ENCODE measurements around the gene SCFD2. TPM values are rescaled to one million over a fixed set of nuclear protein-coding genes. Genes with fewer than 3 reads are reported as not detected.

SCFD2 gene
- total and polyA plus RNA-seq, 2 of the 8 experiments (the other 6 are each of a cell fraction or from before 2014, with no cell fraction given) = 6.2 to 10.2 TPM

DNA sequence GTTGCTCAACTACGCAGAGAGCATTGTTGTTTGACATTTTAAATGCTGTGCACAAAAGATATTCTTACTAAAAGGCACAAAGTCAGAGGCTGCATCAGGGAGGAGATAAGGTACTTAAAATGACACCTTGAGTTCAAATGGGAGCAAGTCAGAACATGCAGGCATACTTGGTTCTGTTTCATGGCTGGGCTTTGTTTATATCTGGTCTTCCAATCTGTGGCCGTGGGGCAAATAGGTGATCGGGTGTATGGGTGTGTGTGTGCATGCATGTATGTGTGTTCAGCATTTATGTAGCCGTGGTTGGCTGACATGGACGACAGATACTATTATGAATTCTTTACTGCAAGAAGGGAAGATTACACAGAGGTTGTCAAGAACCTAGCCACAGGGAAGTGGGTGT is 397.6 kb downstream of the SCFD2 start:
- H3K4me1 ChIP-seq (replicated peaks in 1 of 4; ENCODE audit: control insufficient read depth in 3 of 4, insufficient read depth in 4 of 4, low read length in 3 of 4) = no peaks in the 10 kb centered on the region
- no peak overlapping the region for H3K56ac ChIP-seq (replicated peaks; ENCODE audit: insufficient read length, low read depth, low read length)
- DNase-seq (ENCODE audit: low read depth in 1 of 2, low spot score in 2 of 2) (no peak), FAIRE-seq (no peak)
- no peak overlapping the region for H2BK20ac ChIP-seq (ENCODE audit: low read length)
- H3K27me3 ChIP-seq (replicated peaks in 1 of 4; ENCODE audit: control insufficient read depth in 3 of 4, extremely low read depth in 1 of 4, insufficient read depth in 3 of 4, low read length in 3 of 4) = no peaks in the 10 kb centered on the region
- no peak overlapping the region for H3K4me2 ChIP-seq (ENCODE audit: insufficient read depth in 1 of 2, low read depth in 2 of 2, low read length in 2 of 2)
- no peak overlapping the region for H3K4me3 ChIP-seq (ENCODE audit: extremely low read depth in 1 of 4, insufficient read depth in 2 of 4, low read depth in 3 of 4, low read length in 4 of 4)
- no peak overlapping the region for H3K23ac ChIP-seq (ENCODE audit: insufficient read length)
- ChIA-PET CTCF (ENCODE audit: partially characterized antibody) (no interaction called here), POLR2A (ENCODE audit: partially characterized antibody) (no interaction called here)
- no peak overlapping the region for H2AK5ac ChIP-seq (ENCODE audit: low read depth, low read length)
- no peak overlapping the region for H3K9ac ChIP-seq (replicated peaks in 1 of 4; ENCODE audit: extremely low read depth in 1 of 4, low read depth in 3 of 4, low read length in 3 of 4)
- WGBS, 2 experiments (ENCODE audit: extremely low coverage in 1 of 2, insufficient coverage in 1 of 2, insufficient read length in 1 of 2, insufficient replicate concordance in 2 of 2, low coverage in 1 of 2, low lambda C conversion rate in 2 of 2, missing lambda C conversion rate in 1 of 2) = 91% methylated on average over 5 of the region's 5 CpGs; no CpG with 5 or more reads in 1 of the 2 experiments
- no peak overlapping the region for H3K14ac ChIP-seq (ENCODE audit: insufficient read length)
- no peak overlapping the region for H3K4ac ChIP-seq (replicated peaks; ENCODE audit: insufficient read length, low read depth, low read length)
- no peak overlapping the region for H2BK120ac ChIP-seq (replicated peaks; ENCODE audit: low read depth, low read length)
- H3K79me1 ChIP-seq (ENCODE audit: low read depth, low read length) = no peaks in the 10 kb centered on the region
- no peak overlapping the region for H2BK5ac ChIP-seq (ENCODE audit: low read depth, low read length)
- H4K8ac ChIP-seq (ENCODE audit: extremely low read depth, insufficient read depth, low read length) = no peak overlapping the region
- no peak overlapping the region for H3K18ac ChIP-seq (ENCODE audit: extremely low read depth, low read length)
- H2BK15ac ChIP-seq (ENCODE audit: low read length) = no peak overlapping the region
- H4K20me1 ChIP-seq (replicated peaks in 1 of 2; ENCODE audit: control insufficient read depth in 1 of 2, insufficient read depth in 2 of 2, low read length in 2 of 2) = no peaks in the 10 kb centered on the region
- no peaks in the 10 kb centered on the region for H3K79me2 ChIP-seq (ENCODE audit: control insufficient read depth in 1 of 2, insufficient read depth in 2 of 2, low read length in 2 of 2)
- no peak overlapping the region for H4K91ac ChIP-seq (replicated peaks; ENCODE audit: insufficient read length, low read length)
- no peak overlapping the region for H2BK12ac ChIP-seq (ENCODE audit: low read depth, low read length)
- no peak overlapping the region for H4K5ac ChIP-seq (ENCODE audit: insufficient read length, low read depth, low read length)
- H2AFZ ChIP-seq (ENCODE audit: low read length) = no peak overlapping the region
- peaks cover 9 to 14% of the 10 kb centered on the region in 2 experiments; a peak in 3 of 4 replicates for H3K9me3 ChIP-seq (ENCODE audit: insufficient read depth in 2 of 2, low read depth in 1 of 2, low read length in 1 of 2)
- H3K27ac ChIP-seq (ENCODE audit: low read depth, low read length) = no peak overlapping the region
- no peaks in the 10 kb centered on the region for H3K23me2 ChIP-seq (ENCODE audit: low read depth, low read length)
- H3K36me3 ChIP-seq (ENCODE audit: control insufficient read depth in 2 of 4, insufficient read depth in 4 of 4, low read length in 3 of 4) = no peaks in the 10 kb centered on the region; a peak in 1 of 8 replicates
- TF ChIP-seq HDAC6 (IDR thresholded peaks at IDR 0.05; ENCODE audit: low read depth, low read length) (no peak), CTBP2 (IDR thresholded peaks at IDR 0.05; ENCODE audit: borderline replicate concordance, insufficient read depth, insufficient read length, low read length) (no peak), TEAD4 (IDR thresholded peaks at IDR 0.05; ENCODE audit: low read depth, low read length) (no peak), CHD1 (IDR thresholded peaks at IDR 0.05; ENCODE audit: low read depth, low read length) (no peak), RAD21 (IDR thresholded peaks at IDR 0.05 in 1 of 2, conservative IDR thresholded peaks at IDR 0.05 in 1 of 2; ENCODE audit: low read depth in 2 of 2, low read length in 2 of 2) (no peak), SP4 (IDR thresholded peaks at IDR 0.05; ENCODE audit: low read length) (no peak), SIRT6 (IDR thresholded peaks at IDR 0.05; ENCODE audit: low read length) (no peak), MAX (IDR thresholded peaks at IDR 0.05) (no peak), CREB1 (IDR thresholded peaks at IDR 0.05) (no peak), PHF8 (conservative IDR thresholded peaks at IDR 0.05; ENCODE audit: low read depth, low read length) (no peak), BACH1 (IDR thresholded peaks at IDR 0.05; ENCODE audit: low read length) (no peak), BCL11A (IDR thresholded peaks at IDR 0.05; ENCODE audit: low read depth in 2 of 2, low read length in 2 of 2) (no peak), RBBP5 (IDR thresholded peaks at IDR 0.05; ENCODE audit: borderline replicate concordance, low read depth, low read length) (no peak), ASH2L (IDR thresholded peaks at IDR 0.05; ENCODE audit: low read length) (no peak), POU5F1 (IDR thresholded peaks at IDR 0.05; ENCODE audit: low read depth, low read length) (no peak), BRCA1 (IDR thresholded peaks at IDR 0.05; ENCODE audit: low read depth, low read length) (no peak)

All from H1 (cell line).